Trophoblast cell (in vitro differentiated cells and primary cell): Measurements from ENCODE around the gene SS18.

Source experiments
- DNase-seq, 2 donors: peaks; one replicate each; pipeline ENCODE4 v3.0.0-alpha.2; 2016
- H2AFZ ChIP-seq: 2 replicates; pipeline ENCODE4 v1.6.1; 2013; ENCODE audit warnings: low read length, moderate library complexity, mild to moderate bottlenecking; ENCODE audit not compliant: insufficient read depth, poor library complexity
- H2AK5ac ChIP-seq: 2 replicates; pipeline ENCODE4 v1.6.1; 2013; ENCODE audit warnings: mild to moderate bottlenecking, low read length
- H2BK120ac ChIP-seq: 2 replicates; pipeline ENCODE4 v1.6.1; 2013; ENCODE audit warnings: low read length, mild to moderate bottlenecking, moderate library complexity; ENCODE audit not compliant: insufficient read depth, poor library complexity
- H2BK12ac ChIP-seq: 2 replicates; pipeline ENCODE4 v1.6.1; 2013; ENCODE audit warnings: mild to moderate bottlenecking, low read length, moderate library complexity
- H2BK5ac ChIP-seq: 2 replicates; pipeline ENCODE4 v1.6.1; 2013; ENCODE audit warnings: low read length, low read depth, moderate library complexity, mild to moderate bottlenecking; ENCODE audit not compliant: poor library complexity
- H3K14ac ChIP-seq: 2 replicates; pipeline ENCODE4 v1.6.1; 2013; ENCODE audit warnings: mild to moderate bottlenecking, low read length
- H3K18ac ChIP-seq: 2 replicates; pipeline ENCODE4 v1.6.1; 2013; ENCODE audit warnings: mild to moderate bottlenecking, low read length
- H3K23ac ChIP-seq: 2 replicates; pipeline ENCODE4 v1.6.1; 2013; ENCODE audit warnings: low read length
- H3K27ac ChIP-seq: 2 replicates; pipeline ENCODE4 v1.5.1; 2013; ENCODE audit warnings: low read depth, mild to moderate bottlenecking, inconsistent platforms, low read length, moderate library complexity
- H3K27me3 ChIP-seq: 2 replicates; pipeline ENCODE4 v1.6.1; 2013; ENCODE audit warnings: inconsistent platforms, mild to moderate bottlenecking, low read length, moderate library complexity; ENCODE audit not compliant: insufficient read depth
- H3K36me3 ChIP-seq, 2 experiments: 1 replicate in 1 of 2; 2 replicates in 1 of 2; pipeline ENCODE4 v1.6.1; 2013; ENCODE audit warnings: low read length in 2 of 2, mild to moderate bottlenecking in 2 of 2, moderate library complexity in 1 of 2; ENCODE audit not compliant: insufficient read depth in 2 of 2, control insufficient read depth in 1 of 2
- H3K4ac ChIP-seq: 2 replicates; pipeline ENCODE4 v1.6.1; 2013; ENCODE audit warnings: low read depth, mild to moderate bottlenecking, low read length, moderate library complexity
- H3K4me1 ChIP-seq, 2 experiments: 1 replicate in 1 of 2; 2 replicates in 1 of 2; pipeline ENCODE4 v1.6.1; 2013; ENCODE audit warnings: low read length in 2 of 2, mild to moderate bottlenecking in 2 of 2, moderate library complexity in 1 of 2; ENCODE audit not compliant: insufficient read depth in 2 of 2, control insufficient read depth in 1 of 2
- H3K4me2 ChIP-seq: 2 replicates; pipeline ENCODE4 v1.6.1; 2013; ENCODE audit warnings: inconsistent platforms, mild to moderate bottlenecking, low read length, moderate library complexity
- H3K4me3 ChIP-seq: 2 replicates; pipeline ENCODE4 v1.5.1; 2013; ENCODE audit warnings: mild to moderate bottlenecking, low read depth, low read length, inconsistent platforms
- H3K79me1 ChIP-seq: one replicate; pipeline ENCODE4 v1.6.1; 2013; ENCODE audit warnings: low read length
- H3K79me2 ChIP-seq: 2 replicates; pipeline ENCODE4 v1.6.1; 2013; ENCODE audit warnings: low read length, mild to moderate bottlenecking; ENCODE audit not compliant: control insufficient read depth, insufficient read depth, poor library complexity
- H3K9ac ChIP-seq: 2 replicates; pipeline ENCODE4 v1.6.1; 2013; ENCODE audit warnings: mild to moderate bottlenecking, low read length
- H3K9me3 ChIP-seq: 2 replicates; pipeline ENCODE4 v1.6.1; 2013; ENCODE audit warnings: low read depth, mild to moderate bottlenecking, control low read depth, inconsistent platforms, low read length; ENCODE audit not compliant: insufficient read depth
- H4K12ac ChIP-seq: 2 replicates; pipeline ENCODE4 v1.6.1; 2013; ENCODE audit warnings: low read depth, mild to moderate bottlenecking, low read length, moderate library complexity
- H4K8ac ChIP-seq: 2 replicates; pipeline ENCODE4 v1.6.1; 2013; ENCODE audit warnings: low read depth, mild to moderate bottlenecking, low read length, moderate library complexity
- H4K91ac ChIP-seq: one replicate; pipeline ENCODE4 v1.6.1; 2013; ENCODE audit warnings: low read depth, mild to moderate bottlenecking, low read length, moderate library complexity
- WGBS: extraction: QIAGEN DNeasy Blood & Tissue Kit; methylation state at CpG from one replicate; pipeline ENCODE4 v1.1.7; 2013; ENCODE audit warnings: missing lambda C conversion rate; ENCODE audit not compliant: insufficient read length, insufficient coverage; ENCODE audit errors: extremely low coverage; 5-methylcytosine and 5-hydroxymethylcytosine counted together

SS18 gene

DNA sequence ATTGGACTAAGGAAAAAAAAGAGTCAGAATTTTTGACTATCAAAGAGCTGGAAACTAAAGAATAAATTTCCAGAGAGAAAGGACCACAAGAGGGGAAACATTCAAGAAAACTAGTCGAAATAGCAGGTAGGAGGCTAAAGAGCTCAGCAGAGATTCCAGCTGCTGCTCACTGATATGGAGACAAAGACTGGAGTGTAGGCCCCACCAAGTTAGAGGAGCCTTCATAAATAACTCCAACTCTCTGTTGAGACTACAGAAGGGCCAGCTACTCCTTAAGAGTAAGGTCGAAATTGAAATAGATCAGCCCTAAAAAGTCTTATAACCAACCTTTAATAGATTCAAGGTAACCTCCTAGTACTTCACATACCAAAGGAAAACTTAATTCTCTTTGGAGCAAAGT lies 31.1 kb downstream of the SS18 start:
- Histone ChIP-seq H4K12ac (no peak overlapping the region), H2BK12ac (no peak overlapping the region), H3K4me3 (no peak overlapping the region), H3K27me3 (no peaks in the 10 kb centered on the region), H4K8ac (no peak overlapping the region), H3K4me2 (no peak overlapping the region), H3K9me3 (no peaks in the 10 kb centered on the region), H2BK120ac (no peak overlapping the region), H2AK5ac (no peak overlapping the region), H3K9ac (no peak overlapping the region), H3K14ac (no peak overlapping the region), H2BK5ac (no peak overlapping the region), H3K27ac (no peak overlapping the region), H4K91ac (no peak overlapping the region), H3K36me3 (peaks cover 15 to 16% of the 10 kb centered on the region in 2 experiments), H3K4ac (no peak overlapping the region), H2AFZ (no peak overlapping the region), H3K18ac (no peak overlapping the region), H3K79me1 (no peaks in the 10 kb centered on the region), H3K4me1 (peaks cover 0 to 3% of the 10 kb centered on the region in 2 experiments), H3K23ac (no peak overlapping the region), H3K79me2 (no peaks in the 10 kb centered on the region)
- DNase-seq, result no peak
- no CpG with 5 or more reads among the region's 2 CpGs for WGBS

DNA sequence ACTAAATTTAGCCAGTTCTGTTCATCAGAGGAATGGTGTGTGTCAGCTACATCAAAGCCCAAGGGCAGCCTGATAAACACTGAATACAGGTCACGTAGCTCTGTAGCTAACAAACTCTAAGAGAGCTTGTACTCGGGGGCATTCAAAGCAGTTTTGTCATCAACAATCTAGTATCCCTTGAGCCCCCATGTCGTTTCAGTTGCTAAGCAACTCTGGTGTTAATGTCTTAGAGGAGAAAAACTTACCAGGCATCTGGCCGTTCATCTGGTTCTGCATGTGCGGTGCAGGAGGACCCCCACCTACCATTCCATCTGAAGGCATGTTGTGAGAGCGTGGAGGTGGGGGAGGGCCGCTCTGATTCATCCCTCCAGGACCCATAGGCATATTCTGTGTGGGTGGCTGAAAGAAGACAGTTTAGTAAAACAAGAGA lies 33.1 kb downstream of the SS18 start:
- Histone ChIP-seq H2BK120ac (no peak overlapping the region), H2BK12ac (no peak overlapping the region), H3K4me3 (no peak overlapping the region), H2AK5ac (no peak overlapping the region), H3K9ac (no peak overlapping the region), H3K23ac (no peak overlapping the region), H3K4ac (no peak overlapping the region), H3K79me1 (no peaks in the 10 kb centered on the region), H4K12ac (no peak overlapping the region), H3K4me2 (no peak overlapping the region), H3K14ac (no peak overlapping the region), H4K8ac (no peak overlapping the region), H3K18ac (no peak overlapping the region), H3K4me1 (peaks cover 0 to 3% of the 10 kb centered on the region in 2 experiments), H3K9me3 (no peaks in the 10 kb centered on the region), H4K91ac (no peak overlapping the region), H3K27me3 (no peaks in the 10 kb centered on the region), H3K79me2 (no peaks in the 10 kb centered on the region), H3K27ac (no peak overlapping the region), H3K36me3 (peaks cover 15 to 18% of the 10 kb centered on the region in 2 experiments), H2BK5ac (no peak overlapping the region), H2AFZ (no peak overlapping the region)
- peak; percentile 86 for DNase-seq
- WGBS, result no CpG with 5 or more reads among the region's 7 CpGs

DNA sequence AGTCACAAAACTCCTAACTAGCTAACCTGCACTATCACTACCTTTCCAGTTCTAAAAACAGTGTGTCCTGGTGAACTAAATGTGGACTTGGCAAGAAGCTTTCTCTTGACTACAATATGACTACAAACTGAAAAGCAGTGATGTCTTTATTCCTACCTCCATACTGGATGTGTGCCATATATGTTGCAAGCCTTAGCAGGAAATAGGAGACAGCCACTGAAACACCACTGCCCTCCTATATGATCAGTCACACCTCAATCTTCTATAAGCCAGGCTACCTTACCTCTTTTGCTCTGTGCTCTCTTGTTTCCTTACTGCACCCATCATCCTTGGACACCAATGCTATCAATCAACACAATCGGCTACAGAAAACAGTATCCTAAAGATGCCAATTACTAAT lies 34.1 kb downstream of the SS18 start:
- DNase-seq, result no peak
- Histone ChIP-seq H3K4me1 (peaks cover 0 to 3% of the 10 kb centered on the region in 2 experiments), H3K4me2 (no peak overlapping the region), H3K27me3 (no peaks in the 10 kb centered on the region), H4K12ac (no peak overlapping the region), H2BK12ac (no peak overlapping the region), H3K27ac (no peak overlapping the region), H3K79me2 (no peaks in the 10 kb centered on the region), H3K4ac (no peak overlapping the region), H2BK5ac (no peak overlapping the region), H4K91ac (no peak overlapping the region), H4K8ac (no peak overlapping the region), H2BK120ac (no peak overlapping the region), H3K23ac (no peak overlapping the region), H2AK5ac (no peak overlapping the region), H3K9me3 (no peaks in the 10 kb centered on the region), H3K18ac (no peak overlapping the region), H3K14ac (no peak overlapping the region), H3K79me1 (no peaks in the 10 kb centered on the region), H3K36me3 (peaks cover 11 to 16% of the 10 kb centered on the region in 2 experiments), H3K9ac (no peak overlapping the region), H2AFZ (no peak overlapping the region), H3K4me3 (no peak overlapping the region)
- no CpG with 5 or more reads among the region's 1 CpG for WGBS

DNA sequence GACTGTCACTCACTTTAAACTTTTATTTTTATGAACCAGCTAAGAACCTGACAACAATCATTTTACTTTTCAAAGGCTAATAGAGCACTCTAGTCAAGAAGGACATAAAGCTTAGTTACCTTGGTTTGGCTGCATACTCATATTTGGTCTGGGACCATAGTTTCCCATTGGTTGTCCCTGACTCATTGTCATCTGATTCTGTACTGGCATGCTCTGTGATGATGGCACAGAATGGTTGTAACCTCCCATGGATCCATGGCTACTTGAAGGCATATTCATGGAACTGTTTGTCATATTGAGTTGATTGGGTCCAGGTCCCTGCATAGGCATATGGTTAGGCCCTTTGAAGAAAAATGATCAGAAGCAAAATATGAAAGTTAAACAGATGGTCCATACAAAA lies 37.9 kb downstream of the SS18 start:
- Histone ChIP-seq H3K27me3 (no peaks in the 10 kb centered on the region), H3K4ac (no peak overlapping the region), H3K4me2 (no peak overlapping the region), H3K14ac (no peak overlapping the region), H3K36me3 (peaks cover 11 to 17% of the 10 kb centered on the region in 2 experiments), H2BK5ac (no peak overlapping the region), H3K4me1 (peaks cover 0 to 3% of the 10 kb centered on the region in 2 experiments), H2BK12ac (no peak overlapping the region), H4K91ac (no peak overlapping the region), H3K27ac (no peak overlapping the region), H4K12ac (no peak overlapping the region), H3K79me1 (no peaks in the 10 kb centered on the region), H3K4me3 (no peak overlapping the region), H3K9ac (no peak overlapping the region), H3K9me3 (no peaks in the 10 kb centered on the region), H3K18ac (no peak overlapping the region), H2AK5ac (no peak overlapping the region), H3K79me2 (no peaks in the 10 kb centered on the region), H4K8ac (no peak overlapping the region), H2BK120ac (no peak overlapping the region), H3K23ac (peak overlapping the region; percentile 4), H2AFZ (no peak overlapping the region)
- DNase-seq, result no peak
